ENCODE measurements around the gene STARD9.

DNA sequence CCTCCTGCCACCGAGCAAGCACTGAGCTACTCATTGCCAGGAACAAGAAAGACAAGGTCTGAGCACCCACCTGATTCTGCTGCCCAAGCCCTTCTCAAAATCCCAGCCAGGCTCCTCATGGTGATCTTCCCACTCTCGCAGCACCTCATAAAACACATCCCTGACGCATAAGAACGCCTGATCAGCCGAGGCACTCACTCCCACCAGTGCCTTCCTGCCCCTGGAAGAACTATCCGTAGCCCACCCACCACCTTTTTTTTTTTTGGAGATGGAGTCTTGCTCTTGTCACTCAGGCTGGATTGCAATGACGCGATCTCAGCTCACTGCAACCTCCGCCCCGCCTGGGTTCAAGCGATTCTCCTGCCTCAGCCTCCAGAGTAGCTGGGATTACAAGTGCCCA, 157.6 kb downstream of the STARD9 start:
- TF ChIP-seq, protein P1, sequence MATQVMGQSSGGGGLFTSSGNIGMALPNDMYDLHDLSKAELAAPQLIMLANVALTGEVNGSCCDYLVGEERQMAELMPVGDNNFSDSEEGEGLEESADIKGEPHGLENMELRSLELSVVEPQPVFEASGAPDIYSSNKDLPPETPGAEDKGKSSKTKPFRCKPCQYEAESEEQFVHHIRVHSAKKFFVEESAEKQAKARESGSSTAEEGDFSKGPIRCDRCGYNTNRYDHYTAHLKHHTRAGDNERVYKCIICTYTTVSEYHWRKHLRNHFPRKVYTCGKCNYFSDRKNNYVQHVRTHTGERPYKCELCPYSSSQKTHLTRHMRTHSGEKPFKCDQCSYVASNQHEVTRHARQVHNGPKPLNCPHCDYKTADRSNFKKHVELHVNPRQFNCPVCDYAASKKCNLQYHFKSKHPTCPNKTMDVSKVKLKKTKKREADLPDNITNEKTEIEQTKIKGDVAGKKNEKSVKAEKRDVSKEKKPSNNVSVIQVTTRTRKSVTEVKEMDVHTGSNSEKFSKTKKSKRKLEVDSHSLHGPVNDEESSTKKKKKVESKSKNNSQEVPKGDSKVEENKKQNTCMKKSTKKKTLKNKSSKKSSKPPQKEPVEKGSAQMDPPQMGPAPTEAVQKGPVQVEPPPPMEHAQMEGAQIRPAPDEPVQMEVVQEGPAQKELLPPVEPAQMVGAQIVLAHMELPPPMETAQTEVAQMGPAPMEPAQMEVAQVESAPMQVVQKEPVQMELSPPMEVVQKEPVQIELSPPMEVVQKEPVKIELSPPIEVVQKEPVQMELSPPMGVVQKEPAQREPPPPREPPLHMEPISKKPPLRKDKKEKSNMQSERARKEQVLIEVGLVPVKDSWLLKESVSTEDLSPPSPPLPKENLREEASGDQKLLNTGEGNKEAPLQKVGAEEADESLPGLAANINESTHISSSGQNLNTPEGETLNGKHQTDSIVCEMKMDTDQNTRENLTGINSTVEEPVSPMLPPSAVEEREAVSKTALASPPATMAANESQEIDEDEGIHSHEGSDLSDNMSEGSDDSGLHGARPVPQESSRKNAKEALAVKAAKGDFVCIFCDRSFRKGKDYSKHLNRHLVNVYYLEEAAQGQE (IDR thresholded peaks at IDR 0.05; ENCODE audit: low read depth): no peak
- no peak for TF ChIP-seq POLR2AphosphoS5 (IDR thresholded peaks at IDR 0.05; ENCODE audit: low read depth, low read length)
- no peak for TF ChIP-seq EZH2 (IDR thresholded peaks at IDR 0.05)
- TF ChIP-seq, protein P2, sequence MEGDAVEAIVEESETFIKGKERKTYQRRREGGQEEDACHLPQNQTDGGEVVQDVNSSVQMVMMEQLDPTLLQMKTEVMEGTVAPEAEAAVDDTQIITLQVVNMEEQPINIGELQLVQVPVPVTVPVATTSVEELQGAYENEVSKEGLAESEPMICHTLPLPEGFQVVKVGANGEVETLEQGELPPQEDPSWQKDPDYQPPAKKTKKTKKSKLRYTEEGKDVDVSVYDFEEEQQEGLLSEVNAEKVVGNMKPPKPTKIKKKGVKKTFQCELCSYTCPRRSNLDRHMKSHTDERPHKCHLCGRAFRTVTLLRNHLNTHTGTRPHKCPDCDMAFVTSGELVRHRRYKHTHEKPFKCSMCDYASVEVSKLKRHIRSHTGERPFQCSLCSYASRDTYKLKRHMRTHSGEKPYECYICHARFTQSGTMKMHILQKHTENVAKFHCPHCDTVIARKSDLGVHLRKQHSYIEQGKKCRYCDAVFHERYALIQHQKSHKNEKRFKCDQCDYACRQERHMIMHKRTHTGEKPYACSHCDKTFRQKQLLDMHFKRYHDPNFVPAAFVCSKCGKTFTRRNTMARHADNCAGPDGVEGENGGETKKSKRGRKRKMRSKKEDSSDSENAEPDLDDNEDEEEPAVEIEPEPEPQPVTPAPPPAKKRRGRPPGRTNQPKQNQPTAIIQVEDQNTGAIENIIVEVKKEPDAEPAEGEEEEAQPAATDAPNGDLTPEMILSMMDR (IDR thresholded peaks at IDR 0.05 in 2 of 3, conservative IDR thresholded peaks at IDR 0.05 in 1 of 3; ENCODE audit: borderline replicate concordance in 1 of 3, insufficient read depth in 1 of 3, low read depth in 2 of 3, low read length in 2 of 3): no peak
- no peak for TF ChIP-seq SP1 (IDR thresholded peaks at IDR 0.05; ENCODE audit: low read depth)
- TF ChIP-seq ZNF274 (IDR thresholded peaks at IDR 0.05; ENCODE audit: low read depth, low read length): no peak
- TF ChIP-seq EZH2phosphoT487 (IDR thresholded peaks at IDR 0.05; ENCODE audit: borderline replicate concordance): no peak
- no peak for TF ChIP-seq POLR2A (IDR thresholded peaks at IDR 0.05; ENCODE audit: borderline replicate concordance, extremely low read depth, insufficient read depth, insufficient read length)
- no peak for TF ChIP-seq ZFX (IDR thresholded peaks at IDR 0.05)
- TF ChIP-seq, protein P3, sequence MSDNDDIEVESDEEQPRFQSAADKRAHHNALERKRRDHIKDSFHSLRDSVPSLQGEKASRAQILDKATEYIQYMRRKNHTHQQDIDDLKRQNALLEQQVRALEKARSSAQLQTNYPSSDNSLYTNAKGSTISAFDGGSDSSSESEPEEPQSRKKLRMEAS (IDR thresholded peaks at IDR 0.05): no peak
- TF ChIP-seq SRF (IDR thresholded peaks at IDR 0.05; ENCODE audit: low read depth): no peak
- TF ChIP-seq YY1 (IDR thresholded peaks at IDR 0.05; ENCODE audit: extremely low read depth, insufficient replicate concordance, low read depth, low read length): no peak
- TF ChIP-seq, protein P4, sequence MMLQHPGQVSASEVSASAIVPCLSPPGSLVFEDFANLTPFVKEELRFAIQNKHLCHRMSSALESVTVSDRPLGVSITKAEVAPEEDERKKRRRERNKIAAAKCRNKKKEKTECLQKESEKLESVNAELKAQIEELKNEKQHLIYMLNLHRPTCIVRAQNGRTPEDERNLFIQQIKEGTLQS (IDR thresholded peaks at IDR 0.05): no peak
- TF ChIP-seq SIN3A (IDR thresholded peaks at IDR 0.05; ENCODE audit: low read depth): no peak
